G401 (cell line): ENCODE results near the gene NKX6-2. TPM values are rescaled to one million over a fixed set of nuclear protein-coding genes. Genes with fewer than 3 reads are reported as not detected.
"Not testable (repeated sequence)": the region's sequence is repeated elsewhere in the genome, so short reads cannot be mapped to it uniquely, and the experiment has no call there.

Source experiments
- DNase-seq: peaks from one replicate; pipeline ENCODE4 v3.0.0-alpha.2; 2015; ENCODE audit warnings: low spot score
- in situ Hi-C: cut with HindIII; loops from 2 replicates; pipeline ENCODE4 v1.10.0; 2016; ENCODE audit warnings: low sequenced_read_pairs, mixed read lengths
- total RNA-seq: library from RNA; depleted of rRNA; stranded (reverse); fragments of >200 nt; shearing (Covaris generic); gene quantifications from 2 replicates; pipeline ENCODE4 v1.2.3, GENCODE V29; 2014; rRNA removed

NKX6-2 gene
- total RNA-seq, 1 experiment from 2014 or later = not detected

DNA sequence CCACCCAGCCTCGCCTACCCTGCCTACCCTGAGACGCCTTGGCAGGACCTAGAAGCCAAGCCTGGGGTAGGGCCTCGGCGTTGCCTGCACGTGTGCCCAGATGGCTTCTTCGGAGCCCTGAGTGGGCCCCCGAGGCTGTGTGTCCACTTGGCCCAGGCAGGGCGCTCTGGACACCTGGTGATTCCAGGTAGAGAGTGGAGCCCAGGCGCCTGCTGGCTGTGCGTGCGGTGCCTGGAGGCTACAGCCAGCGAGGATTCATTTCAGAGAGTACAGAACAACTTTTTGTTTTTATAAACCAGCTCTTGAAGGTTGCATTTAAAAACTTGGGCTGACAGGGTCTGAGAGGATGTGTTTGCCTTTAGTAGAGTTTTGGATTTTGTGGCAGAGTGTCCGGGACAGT is 40.0 kb downstream of the NKX6-2 start:
- in situ Hi-C loops = no loop called here
- no peak for DNase-seq

DNA sequence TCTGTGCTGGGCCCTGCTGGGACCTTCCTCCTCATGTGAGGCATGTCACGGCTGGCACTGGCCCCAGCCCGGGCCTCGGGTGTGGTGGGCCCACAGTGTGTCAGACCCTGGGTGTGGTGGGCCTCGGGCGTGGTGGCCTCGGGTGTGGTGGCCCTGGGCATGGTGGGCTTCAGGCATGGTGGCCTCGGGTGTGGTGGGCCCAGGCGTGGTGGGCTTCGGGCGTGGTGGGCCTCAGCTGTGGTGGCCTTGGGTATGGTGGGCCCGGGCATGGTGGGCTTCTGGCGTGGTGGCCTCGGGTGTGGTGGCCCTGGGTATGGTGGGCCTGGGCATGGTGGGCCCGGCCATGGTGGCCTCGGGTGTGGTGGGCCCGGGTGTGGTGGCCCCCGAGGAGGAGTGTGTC is 40.4 kb downstream of the NKX6-2 start:
- no peak for DNase-seq
- in situ Hi-C loops = no loop called here

DNA sequence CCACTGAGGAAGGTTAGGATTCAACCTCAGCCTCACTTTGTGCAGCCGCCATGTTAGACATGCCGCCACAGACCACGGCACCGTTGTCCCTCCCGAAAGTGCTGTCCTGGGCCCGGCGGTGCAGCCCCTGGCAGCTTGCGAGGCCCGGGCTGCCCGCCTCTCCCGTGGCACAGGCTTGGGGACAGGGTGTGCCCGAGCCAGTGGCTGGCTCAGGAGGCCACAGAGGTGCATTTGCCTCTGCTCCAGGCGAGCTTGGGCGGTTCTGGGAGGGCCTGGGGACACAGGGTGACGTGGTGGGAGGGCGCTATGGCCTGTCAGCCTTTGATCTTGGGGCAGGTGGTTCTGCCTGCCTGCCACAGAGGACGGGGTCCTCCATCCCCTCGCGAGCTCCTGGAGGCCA is 41.1 kb downstream of the NKX6-2 start:
- no peak for DNase-seq
- in situ Hi-C loops = no loop called here

DNA sequence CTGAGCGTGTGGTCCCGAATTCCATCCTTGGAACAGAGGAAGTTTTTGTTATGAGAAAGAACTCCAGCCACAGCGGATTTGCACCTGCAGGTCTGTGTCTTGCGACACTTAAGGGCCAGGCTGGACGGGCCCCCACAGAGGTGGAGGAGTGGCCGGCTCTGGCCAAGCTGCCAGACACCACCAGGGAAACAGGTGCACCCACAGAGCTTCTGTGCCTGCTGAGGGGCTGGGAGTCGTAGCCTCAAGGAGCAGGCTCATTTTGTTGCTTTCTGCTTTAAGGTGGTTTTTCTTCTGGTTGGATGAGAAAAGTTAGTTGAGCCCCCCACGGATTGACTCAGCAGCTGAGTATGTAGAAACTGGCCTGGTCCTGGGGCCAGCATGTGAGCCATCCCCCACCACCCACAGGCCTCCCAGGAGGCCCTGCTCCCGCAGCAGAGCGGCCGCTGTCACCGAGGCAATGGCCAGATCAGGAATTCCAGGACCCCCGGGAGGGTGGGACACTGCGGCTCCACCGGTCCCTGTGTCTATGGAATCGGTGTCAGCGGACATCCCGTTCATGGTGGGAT is 41.9 kb downstream of the NKX6-2 start:
- DNase-seq = no peak
- in situ Hi-C loops = no loop called here

DNA sequence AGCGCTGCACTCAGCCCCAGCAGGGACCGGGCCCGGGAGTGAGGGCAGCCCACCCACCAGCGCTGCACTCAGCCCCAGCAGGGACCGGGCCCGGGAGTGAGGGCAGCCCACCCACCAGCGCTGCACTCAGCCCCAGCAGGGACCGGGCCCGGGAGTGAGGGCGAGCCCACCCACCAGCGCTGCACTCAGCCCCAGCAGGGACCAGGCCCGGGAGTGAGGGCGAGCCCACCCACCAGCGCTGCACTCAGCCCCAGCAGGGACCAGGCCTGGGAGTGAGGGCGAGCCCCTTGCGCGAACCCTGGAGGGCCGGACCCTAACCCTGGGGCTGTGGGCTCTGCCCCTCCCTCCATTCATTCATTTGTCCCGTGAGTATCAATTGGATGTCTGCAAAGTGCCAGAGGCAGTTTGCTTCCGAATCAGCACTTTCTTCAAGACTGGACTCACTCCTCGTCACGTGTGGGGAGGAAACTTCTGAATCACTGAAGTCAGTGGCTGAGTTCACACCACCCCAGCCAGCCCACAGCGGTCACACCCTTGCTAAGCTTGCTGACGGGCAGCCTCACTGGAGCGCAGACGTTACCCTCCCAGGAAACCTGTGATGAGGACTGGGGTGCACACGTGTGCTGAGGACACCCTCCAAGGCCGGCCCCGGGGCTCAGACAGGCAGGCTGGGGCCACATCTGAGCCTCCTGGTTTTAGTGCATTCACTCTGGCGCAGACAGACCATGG is 42.6 kb downstream of the NKX6-2 start:
- DNase-seq, in situ Hi-C loops: not testable (repeated sequence)

DNA sequence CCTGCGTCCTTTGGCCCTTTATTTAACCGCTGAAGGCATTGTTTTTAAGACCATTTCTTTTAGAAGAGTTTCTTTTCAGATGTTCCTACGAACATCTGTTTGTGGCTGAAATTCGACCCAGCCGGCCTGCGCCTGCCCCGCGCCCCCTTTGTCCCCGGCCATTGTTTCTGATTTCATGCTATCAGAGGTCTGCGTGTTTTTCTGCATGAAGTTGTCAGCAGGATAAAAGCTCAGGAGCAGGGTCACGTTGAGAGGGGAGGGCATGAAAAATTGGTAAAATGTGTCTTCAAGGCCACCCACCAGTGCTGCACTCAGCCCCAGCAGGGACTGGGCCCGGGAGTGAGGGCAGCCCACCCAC is 43.1 kb downstream of the NKX6-2 start:
- no peak for DNase-seq
- in situ Hi-C loops = no loop called here

DNA sequence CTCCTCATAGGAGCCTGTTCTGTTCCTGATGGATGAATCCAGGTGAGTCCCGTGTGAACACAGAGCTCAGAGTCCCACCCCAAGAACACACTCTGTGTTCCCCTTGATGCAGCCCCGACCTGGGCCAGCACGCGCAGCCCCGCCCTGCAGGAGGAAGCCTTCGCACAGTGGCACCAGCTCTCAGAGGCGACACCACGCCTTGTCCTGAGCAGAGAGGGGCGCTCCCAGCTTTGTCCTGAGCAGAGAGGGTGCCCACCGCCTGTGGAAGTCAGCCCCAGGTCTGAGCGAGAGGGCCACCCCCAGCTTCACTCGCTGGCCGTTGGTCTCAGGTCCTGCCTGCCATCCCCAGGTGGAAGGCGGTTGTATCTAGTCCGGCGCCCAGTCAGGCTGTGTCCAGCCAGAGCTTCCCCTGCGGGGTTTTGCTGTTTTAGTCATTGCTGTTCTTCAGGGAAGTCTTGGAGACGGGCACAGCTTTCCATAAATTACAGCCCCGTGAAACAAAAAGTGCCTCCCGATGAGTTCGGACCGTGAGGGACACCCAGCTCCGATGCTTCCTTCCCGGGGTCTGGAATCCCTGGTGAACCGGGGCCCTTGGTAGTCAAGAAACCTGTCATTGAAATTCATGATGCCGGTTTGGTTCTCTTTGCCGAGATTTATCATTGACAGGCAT is 43.6 kb downstream of the NKX6-2 start:
- in situ Hi-C loops = no loop called here
- DNase-seq = no peak

DNA sequence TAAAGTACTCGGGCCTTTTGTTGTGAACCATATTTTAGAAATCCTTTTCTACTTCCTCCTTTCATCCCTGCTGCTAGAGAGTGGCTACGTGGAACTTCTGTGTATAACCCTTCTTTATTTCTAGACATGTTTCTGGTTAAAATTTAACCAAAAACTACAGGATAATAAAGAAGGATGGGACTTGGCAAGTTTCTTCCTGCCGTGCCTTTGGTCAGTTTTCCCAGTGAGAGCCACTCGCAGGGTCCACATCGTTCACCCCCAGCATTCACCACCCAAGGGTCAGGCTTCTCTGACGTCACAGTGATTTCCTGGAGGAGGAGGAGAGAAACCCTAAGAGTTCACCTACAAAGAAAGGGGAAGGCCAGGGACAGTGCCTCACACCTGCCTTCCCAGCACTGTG is 45.4 kb downstream of the NKX6-2 start:
- in situ Hi-C loops = no loop called here
- DNase-seq = no peak

DNA sequence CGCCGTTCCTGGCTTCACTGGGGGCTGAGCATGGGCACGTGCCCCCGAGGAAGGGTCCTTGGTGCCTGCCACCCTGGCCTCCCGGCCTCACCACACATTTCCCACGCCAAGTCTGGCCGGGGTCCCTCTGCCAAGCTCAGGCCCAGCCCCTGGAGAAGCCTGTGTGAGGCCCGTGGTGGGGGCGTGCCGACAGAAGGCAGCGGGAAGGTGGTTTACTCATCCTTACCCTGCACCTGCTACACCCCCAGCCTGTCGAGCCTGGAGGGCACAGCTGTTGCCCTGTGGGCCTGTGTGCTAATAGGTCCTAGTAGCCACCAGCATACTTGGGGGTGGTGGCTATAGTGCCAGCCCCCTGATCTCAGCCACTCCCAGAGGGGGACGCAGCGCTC is 46.7 kb downstream of the NKX6-2 start:
- in situ Hi-C loops = no loop called here
- no peak for DNase-seq

DNA sequence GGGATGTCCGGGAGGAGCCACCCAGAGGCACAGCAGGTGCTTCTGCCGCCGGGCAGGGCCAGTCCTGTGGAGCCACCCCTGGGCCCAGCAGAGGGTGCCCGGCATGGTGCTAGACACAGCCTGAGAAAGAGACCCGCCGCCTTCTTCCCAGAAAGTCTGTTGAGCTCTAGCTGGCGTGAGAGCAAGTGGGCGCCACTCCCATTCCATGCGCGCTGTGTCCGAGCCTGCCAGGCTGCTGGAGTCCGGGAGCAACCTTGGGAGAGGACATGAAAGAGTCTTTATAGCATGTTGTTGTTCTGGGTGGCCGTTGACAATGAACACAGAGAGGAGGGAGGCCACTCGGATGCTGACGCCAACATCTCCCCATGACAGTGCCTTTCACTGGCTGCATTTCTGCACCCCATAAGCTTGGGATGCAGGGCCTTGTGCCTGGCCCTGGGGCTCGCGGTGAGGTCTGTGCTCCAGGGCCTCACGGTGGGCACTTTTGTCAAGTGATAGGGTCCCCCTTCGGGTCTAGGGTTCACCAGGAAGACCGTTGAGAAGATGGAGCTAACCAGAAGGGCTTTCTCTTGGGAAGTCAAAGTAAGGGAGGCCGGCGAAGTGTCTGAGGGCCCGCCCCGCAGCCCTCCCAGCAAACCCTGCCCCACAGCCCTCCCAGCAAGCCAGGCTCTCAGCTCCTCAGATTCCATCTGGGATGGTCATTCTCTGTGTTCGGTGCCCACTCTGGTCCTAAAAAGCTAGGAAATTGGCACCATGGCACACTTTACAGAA is 47.3 kb downstream of the NKX6-2 start:
- in situ Hi-C loops = no loop called here

DNA sequence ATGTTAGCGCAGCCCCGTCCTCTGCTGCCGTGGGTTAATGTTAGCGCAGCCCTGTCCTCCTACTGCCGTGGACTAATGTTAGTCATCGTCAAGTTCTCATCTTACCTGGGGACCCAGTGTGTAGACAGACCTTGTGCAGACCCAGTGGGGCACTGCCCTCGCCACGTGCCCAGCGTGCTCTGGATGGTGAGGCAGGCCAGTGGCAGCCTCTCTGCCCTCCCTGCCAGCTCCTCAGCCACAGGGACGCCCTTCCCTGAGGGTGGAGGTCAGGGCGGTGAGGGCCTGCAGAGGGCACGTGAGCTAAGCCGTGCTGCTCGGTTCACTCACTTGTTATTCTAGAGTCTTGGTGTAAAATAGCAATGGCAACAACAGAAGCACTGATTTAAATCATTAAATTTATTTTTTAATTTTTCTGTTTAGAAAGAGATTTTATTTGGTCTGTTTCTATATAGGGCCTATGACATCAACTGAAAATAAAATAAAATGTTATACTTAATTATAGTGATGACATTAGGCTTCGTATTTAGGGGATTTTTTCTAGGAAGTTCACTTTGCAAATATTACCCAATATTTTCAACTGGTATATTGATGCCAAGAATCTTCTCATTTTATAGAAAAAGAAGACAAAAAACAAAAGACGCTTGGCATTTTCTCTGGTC is 48.4 kb downstream of the NKX6-2 start:
- in situ Hi-C loops = no loop called here
- no peak for DNase-seq

More for the DNA sequence above, 47.3 kb downstream of the NKX6-2 start:
- peak; percentile 29 for DNase-seq

DNA sequence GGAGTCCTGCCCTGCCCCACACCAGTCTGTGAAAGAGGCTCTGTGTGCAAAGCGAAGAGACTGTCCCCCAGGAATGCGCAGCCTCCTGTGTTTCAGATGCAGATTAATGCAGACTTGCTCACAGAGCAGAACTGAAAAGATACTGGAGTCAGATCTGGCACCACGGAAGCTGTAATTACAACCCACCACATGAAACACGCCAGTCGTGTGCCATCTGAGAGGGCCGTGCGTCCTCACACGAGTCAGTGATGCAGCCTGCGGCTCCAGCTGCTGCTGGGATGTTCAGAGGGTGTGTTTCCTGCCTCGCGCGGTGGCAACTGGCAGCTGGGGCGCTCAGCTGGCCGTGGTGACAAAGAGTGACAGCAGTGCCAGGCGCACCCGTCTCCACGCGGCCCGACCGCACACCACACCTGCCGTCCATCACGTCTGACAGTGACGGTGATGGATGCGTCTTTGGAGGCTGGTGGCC is 50.0 kb downstream of the NKX6-2 start:
- in situ Hi-C loops = no loop called here
- no peak for DNase-seq

DNA sequence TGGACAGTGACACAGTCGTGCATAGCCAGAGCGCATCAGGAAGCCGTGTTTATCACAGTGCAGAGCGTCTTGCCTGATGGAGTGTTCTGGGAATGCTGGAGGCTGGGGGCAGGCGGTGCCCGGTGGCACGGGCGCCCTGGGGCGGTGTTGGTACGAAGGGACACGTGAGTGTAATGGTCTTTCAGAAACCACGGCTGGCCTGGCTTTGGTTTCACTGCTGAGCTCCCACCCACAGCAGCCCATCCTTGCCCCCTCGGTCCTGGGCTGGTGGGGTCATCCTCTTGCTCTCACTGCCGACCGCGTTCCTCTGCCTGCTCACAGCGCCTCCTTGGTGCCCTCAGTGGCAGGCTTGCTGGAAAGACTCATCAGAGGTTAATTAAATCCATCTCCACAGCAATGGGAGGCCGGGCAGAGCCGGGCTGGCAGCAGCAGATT is 50.6 kb downstream of the NKX6-2 start:
- DNase-seq = peak; percentile 37
- in situ Hi-C loops = no loop called here

DNA sequence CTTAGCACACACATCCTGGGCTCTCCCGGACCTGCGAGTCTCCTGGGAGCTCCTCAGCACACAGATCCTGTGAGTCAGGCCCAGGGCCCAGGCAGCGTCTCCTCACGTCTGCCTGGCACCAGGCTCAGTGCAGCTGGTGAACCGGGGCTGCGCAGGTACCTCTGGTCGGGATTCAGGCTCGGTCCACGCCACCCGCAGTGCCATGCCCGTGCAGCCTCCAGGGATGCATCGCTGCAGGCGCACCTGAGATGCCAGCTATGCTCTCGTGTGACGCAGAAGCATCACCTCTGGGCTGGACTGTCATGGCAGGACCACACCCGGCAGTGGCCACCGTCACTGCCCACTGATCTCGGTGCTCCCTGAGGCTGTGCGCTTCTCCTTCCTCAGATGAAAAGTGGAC is 52.0 kb downstream of the NKX6-2 start:
- in situ Hi-C loops = no loop called here
- no peak for DNase-seq

Other genes with a start within 250 kb of the NKX6-2 start
- 22.8 and 44.3 TPM in 2 replicates for gene INPP5A, start 248.4 kb downstream of the NKX6-2 start, total RNA-seq
- 6.2 and 11.3 TPM in 2 replicates for gene CFAP46, start 156.4 kb upstream of the NKX6-2 start, total RNA-seq